HepG2 (cell line): ENCODE measurements around the gene PLXNC1. TPM values are rescaled to one million over a fixed set of nuclear protein-coding genes. Genes with fewer than 3 reads are reported as not detected.
A peak's percentile ranks its signal among the peaks of the same experiment; 100 is the strongest.

Source experiments
- ARNT ChIP-seq: fragments of 450-650 bp; IDR thresholded peaks from 2 replicates; pipeline ENCODE4 v1.6.1; 2017
- ASH2L ChIP-seq: fragments of 300-600, 200-600 bp; sonication (generic); IDR thresholded peaks from 2 replicates; pipeline ENCODE4 v1.7.0; 2017; ENCODE audit warnings: low read depth, mild to moderate bottlenecking, moderate library complexity, mixed read lengths, low read length; ENCODE audit not compliant: insufficient read length
- BCL6 ChIP-seq: IDR thresholded peaks from 2 replicates; pipeline ENCODE4 v1.6.1; 2016; ENCODE audit warnings: missing genetic modification reagents, missing compliant biosample characterization
- GABPB1 ChIP-seq: IDR thresholded peaks from 2 replicates; pipeline ENCODE4 v1.6.1; 2016; ENCODE audit warnings: mild to moderate bottlenecking, missing genetic modification reagents, moderate library complexity, missing compliant biosample characterization
- MEIS2 ChIP-seq: sonication (generic); formaldehyde crosslinking; IDR thresholded peaks from 2 replicates; pipeline ENCODE4 v1.9.0; 2021; ENCODE audit warnings: mild to moderate bottlenecking, missing genetic modification reagents
- MIXL1 ChIP-seq: IDR thresholded peaks from 2 replicates; pipeline ENCODE4 v1.6.1; 2016
- POLR2AphosphoS2 ChIP-seq: IDR thresholded peaks from 2 replicates; pipeline ENCODE4 v1.6.1; 2011; ENCODE audit warnings: low read depth, low read length, improper control_type of control experiment
- POLR2G ChIP-seq: fragments of 200-400 bp; formaldehyde crosslinking; IDR thresholded peaks from 2 replicates; pipeline ENCODE4 v1.6.1; 2018; ENCODE audit warnings: mild to moderate bottlenecking, low read depth, low read length, moderate library complexity
- RCOR2 ChIP-seq: IDR thresholded peaks from 2 replicates; pipeline ENCODE4 v1.6.1; 2016; ENCODE audit warnings: missing biosample characterization, missing genetic modification reagents
- RXRB ChIP-seq: IDR thresholded peaks from 2 replicates; pipeline ENCODE4 v1.6.1; 2016; ENCODE audit warnings: borderline replicate concordance, missing genetic modification reagents, missing compliant biosample characterization
- SALL1 ChIP-seq: sonication (generic); formaldehyde crosslinking; IDR thresholded peaks from 2 replicates; pipeline ENCODE4 v1.8.0; 2022; ENCODE audit warnings: mild to moderate bottlenecking, missing genetic modification reagents
- ZFP37 ChIP-seq: sonication (generic); formaldehyde crosslinking; IDR thresholded peaks from 2 replicates; pipeline ENCODE4 v1.4.0; 2020; ENCODE audit warnings: missing genetic modification reagents, borderline replicate concordance
- ZIK1 ChIP-seq: sonication (generic); formaldehyde crosslinking; IDR thresholded peaks from 2 replicates; pipeline ENCODE4 v1.5.0; 2020; ENCODE audit warnings: mild to moderate bottlenecking, low read depth, missing genetic modification reagents, borderline replicate concordance
- ZNF124 ChIP-seq: sonication (generic); formaldehyde crosslinking; IDR thresholded peaks from 2 replicates; pipeline ENCODE4 v1.4.0; 2020; ENCODE audit warnings: missing genetic modification reagents
- ZNF138 ChIP-seq: sonication (generic); formaldehyde crosslinking; IDR thresholded peaks from 2 replicates; pipeline ENCODE4 v1.5.0; 2020; ENCODE audit warnings: mild to moderate bottlenecking, low read depth, missing genetic modification reagents
- ZNF460 ChIP-seq: sonication (generic); formaldehyde crosslinking; IDR thresholded peaks from 2 replicates; pipeline ENCODE4 v1.5.1; 2020; ENCODE audit warnings: missing genetic modification reagents, mild to moderate bottlenecking, borderline replicate concordance
- ZNF484 ChIP-seq: sonication (generic); formaldehyde crosslinking; IDR thresholded peaks from 2 replicates; pipeline ENCODE4 v1.5.1; 2020; ENCODE audit warnings: mild to moderate bottlenecking, low read depth, missing genetic modification reagents, borderline replicate concordance
- ZNF737 ChIP-seq: sonication (generic); formaldehyde crosslinking; IDR thresholded peaks from 2 replicates; pipeline ENCODE4 v1.5.0; 2020; ENCODE audit warnings: missing genetic modification reagents, mild to moderate bottlenecking, borderline replicate concordance
- polyA plus RNA-seq, 8 experiments: library from polyadenylated mRNA; depleted of rRNA in 3 of 8; stranded (reverse) in 7 of 8; unstranded in 1 of 8; fragments of >200 nt; fragmentation: Illumina TruSeq in 4 of 8; extraction: Trizol in 4 of 8; gene quantifications; 2 replicates each; pipeline versions ENCODE4 v1.2.1 to v1.2.3, GENCODE V29; 2011 to 2016; ENCODE audit warnings: low read depth in 4 of 8, missing spikeins in 1 of 8, mixed read lengths in 1 of 8; ENCODE audit not compliant: insufficient read depth in 1 of 8
- total RNA-seq, 5 experiments: library from RNA; depleted of rRNA; stranded (reverse); fragments of >200 nt; fragmentation: Illumina TruSeq; extraction: Trizol; gene quantifications; 2 replicates each; pipeline ENCODE4 v1.2.3, GENCODE V29; 2016; ENCODE audit warnings: low read depth in 1 of 5
- TF ChIP-seq, protein P1 (sequence below): sonication (generic); formaldehyde crosslinking; IDR thresholded peaks from 2 replicates; pipeline ENCODE4 v1.8.1; 2023; ENCODE audit warnings: mild to moderate bottlenecking, moderate library complexity, missing genetic modification reagents
- TF ChIP-seq, protein P2 (sequence below): IDR thresholded peaks from 2 replicates; pipeline ENCODE4 v1.6.1; 2016; ENCODE audit warnings: mild to moderate bottlenecking
- TF ChIP-seq, protein P3 (sequence below): sonication (generic); formaldehyde crosslinking; IDR thresholded peaks from 2 replicates; pipeline ENCODE4 v1.5.0; 2020; ENCODE audit warnings: mild to moderate bottlenecking, missing genetic modification reagents
- TF ChIP-seq, protein P4 (sequence below): sonication (generic); formaldehyde crosslinking; IDR thresholded peaks from 2 replicates; pipeline ENCODE4 v1.4.0; 2020; ENCODE audit warnings: missing genetic modification reagents

PLXNC1 gene
- total and polyA plus RNA-seq, 2 of the 13 experiments (the other 11 are each of a cell fraction or from before 2014, with no cell fraction given), result 6.6 to 11.2 TPM

DNA sequence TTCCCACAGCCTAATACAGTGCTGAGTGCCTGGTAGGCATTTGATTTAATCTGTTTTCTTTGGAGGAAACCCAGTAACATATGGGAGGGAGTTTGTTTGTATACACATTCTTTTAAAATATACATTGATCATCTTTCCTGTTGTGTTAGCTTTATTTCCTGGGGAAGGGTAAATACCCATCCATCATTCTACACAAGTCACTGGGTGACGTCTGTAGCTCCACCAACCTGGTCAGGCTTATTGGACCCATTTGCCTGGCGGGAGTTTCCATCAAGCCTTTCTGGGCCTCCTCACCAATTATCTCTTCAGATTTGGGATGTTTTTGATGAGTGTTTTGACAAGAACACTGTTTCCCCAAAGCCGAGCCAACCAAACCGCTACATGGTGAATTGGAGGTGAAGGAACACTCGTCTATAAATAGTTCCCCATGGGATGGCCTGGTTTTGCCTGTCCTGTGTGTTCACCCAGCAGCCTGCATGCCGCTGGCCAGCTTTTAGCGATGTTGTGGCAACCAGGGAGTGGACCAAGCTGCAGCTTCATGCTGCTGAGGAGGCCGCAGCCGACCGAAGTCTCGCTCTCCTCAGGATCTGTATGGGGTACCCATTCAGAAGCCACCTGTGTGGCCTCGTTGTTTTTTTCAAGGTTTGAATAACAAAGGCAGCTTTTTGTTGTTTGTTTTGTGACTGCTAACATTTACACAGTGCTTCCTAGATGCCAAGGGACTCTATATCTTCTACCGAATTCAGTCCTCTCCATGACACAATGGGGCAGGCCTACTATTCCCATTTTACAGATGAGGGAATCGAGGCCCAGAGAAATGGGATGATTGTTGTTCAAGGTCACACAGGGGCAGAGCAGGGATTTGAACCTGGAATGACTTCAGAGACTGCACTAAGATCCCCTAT lies 22.6 kb downstream of the PLXNC1 start (continued):
- TF ChIP-seq ZNF484 (CRISPR knock-in tag) (no peak), ZNF737 (CRISPR knock-in tag) (no peak), ZIK1 (CRISPR knock-in tag) (no peak), POLR2AphosphoS2 (no peak), POLR2G (no peak), ASH2L (peak; percentile 15), ARNT (no peak), GABPB1 (CRISPR knock-in tag) (no peak), ZNF124 (no peak), RCOR2 (peak; percentile 61; the same call in 1 of the 2 replicates), ZNF138 (CRISPR knock-in tag) (no peak), ZFP37 (no peak), BCL6 (CRISPR knock-in tag) (peak; percentile 62), SALL1 (CRISPR knock-in tag) (peak; percentile 6; the same call in 1 of the 2 replicates), MIXL1 (CRISPR knock-in tag) (no peak), MEIS2 (CRISPR knock-in tag) (peak; percentile 96), ZNF460 (CRISPR knock-in tag) (no peak), RXRB (CRISPR knock-in tag) (no peak; the same call in 1 of the 2 replicates)
- TF ChIP-seq, protein P1, sequence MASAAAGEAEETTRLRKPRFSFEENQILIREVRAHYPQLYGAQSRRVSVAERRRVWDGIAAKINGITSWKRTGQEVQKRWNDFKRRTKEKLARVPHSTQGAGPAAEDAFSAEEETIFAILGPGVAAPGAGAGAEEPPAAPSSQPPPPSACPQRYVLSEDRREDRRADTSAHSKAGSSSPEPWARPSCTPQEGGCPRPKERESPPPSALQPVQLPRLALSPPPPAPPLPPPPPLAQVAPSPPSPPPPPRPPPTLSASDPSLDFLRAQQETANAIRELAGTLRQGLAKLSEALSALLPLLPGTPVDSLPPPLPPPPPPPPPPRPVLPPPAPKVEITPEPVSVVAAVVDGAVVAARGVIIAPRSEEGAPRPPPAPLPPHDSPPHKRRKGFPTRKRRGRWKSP (CRISPR knock-in tag), result no peak
- TF ChIP-seq, protein P2, sequence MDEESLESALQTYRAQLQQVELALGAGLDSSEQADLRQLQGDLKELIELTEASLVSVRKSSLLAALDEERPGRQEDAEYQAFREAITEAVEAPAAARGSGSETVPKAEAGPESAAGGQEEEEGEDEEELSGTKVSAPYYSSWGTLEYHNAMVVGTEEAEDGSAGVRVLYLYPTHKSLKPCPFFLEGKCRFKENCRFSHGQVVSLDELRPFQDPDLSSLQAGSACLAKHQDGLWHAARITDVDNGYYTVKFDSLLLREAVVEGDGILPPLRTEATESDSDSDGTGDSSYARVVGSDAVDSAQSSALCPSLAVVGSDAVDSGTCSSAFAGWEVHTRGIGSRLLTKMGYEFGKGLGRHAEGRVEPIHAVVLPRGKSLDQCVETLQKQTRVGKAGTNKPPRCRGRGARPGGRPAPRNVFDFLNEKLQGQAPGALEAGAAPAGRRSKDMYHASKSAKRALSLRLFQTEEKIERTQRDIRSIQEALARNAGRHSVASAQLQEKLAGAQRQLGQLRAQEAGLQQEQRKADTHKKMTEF (CRISPR knock-in tag), result no peak
- TF ChIP-seq, protein P3, sequence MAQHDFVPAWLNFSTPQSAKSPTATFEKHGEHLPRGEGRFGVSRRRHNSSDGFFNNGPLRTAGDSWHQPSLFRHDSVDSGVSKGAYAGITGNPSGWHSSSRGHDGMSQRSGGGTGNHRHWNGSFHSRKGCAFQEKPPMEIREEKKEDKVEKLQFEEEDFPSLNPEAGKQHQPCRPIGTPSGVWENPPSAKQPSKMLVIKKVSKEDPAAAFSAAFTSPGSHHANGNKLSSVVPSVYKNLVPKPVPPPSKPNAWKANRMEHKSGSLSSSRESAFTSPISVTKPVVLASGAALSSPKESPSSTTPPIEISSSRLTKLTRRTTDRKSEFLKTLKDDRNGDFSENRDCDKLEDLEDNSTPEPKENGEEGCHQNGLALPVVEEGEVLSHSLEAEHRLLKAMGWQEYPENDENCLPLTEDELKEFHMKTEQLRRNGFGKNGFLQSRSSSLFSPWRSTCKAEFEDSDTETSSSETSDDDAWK (CRISPR knock-in tag), result no peak
- TF ChIP-seq, protein P4, sequence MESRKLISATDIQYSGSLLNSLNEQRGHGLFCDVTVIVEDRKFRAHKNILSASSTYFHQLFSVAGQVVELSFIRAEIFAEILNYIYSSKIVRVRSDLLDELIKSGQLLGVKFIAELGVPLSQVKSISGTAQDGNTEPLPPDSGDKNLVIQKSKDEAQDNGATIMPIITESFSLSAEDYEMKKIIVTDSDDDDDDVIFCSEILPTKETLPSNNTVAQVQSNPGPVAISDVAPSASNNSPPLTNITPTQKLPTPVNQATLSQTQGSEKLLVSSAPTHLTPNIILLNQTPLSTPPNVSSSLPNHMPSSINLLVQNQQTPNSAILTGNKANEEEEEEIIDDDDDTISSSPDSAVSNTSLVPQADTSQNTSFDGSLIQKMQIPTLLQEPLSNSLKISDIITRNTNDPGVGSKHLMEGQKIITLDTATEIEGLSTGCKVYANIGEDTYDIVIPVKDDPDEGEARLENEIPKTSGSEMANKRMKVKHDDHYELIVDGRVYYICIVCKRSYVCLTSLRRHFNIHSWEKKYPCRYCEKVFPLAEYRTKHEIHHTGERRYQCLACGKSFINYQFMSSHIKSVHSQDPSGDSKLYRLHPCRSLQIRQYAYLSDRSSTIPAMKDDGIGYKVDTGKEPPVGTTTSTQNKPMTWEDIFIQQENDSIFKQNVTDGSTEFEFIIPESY (CRISPR knock-in tag), result peak; percentile 86
- TF ChIP-seq, all 625 proteins: peak for 24
